Measurements from ENCODE around the gene MARCHF10. TPM values are rescaled to one million over a fixed set of nuclear protein-coding genes. Genes with fewer than 3 reads are reported as not detected.

MARCHF10 gene
- total RNA-seq, 5 donors from 2014 or later (not counting 1 experiment from before 2014, with no cell fraction given), result 0.10 to 0.23 (median 0.13) TPM; not detected in 2

- no peaks in the 10 kb centered on the region for H3K36me3 ChIP-seq (ENCODE audit: control insufficient read depth in 2 of 2, extremely low read depth in 1 of 2, insufficient read depth in 1 of 2, low read length in 1 of 2)
- H3K9me3 ChIP-seq, result no peaks in the 10 kb centered on the region
- ATAC-seq (replicated peaks in 1 of 4) (peak in 1 of 4 experiments; percentile 9), DNase-seq (peak in 2 of 35 experiments; percentile 2 to 5)
- no peaks in the 10 kb centered on the region for H3K36me3 Mint-ChIP-seq
- H3K4me1 ChIP-seq (ENCODE audit: control insufficient read depth in 1 of 2, extremely low read depth in 1 of 2, insufficient read depth in 2 of 2, low read length in 2 of 2), result peaks cover 0 to 5% of the 10 kb centered on the region in 2 experiments
- H3K27me3 Mint-ChIP-seq, result peaks cover 7 to 14% of the 10 kb centered on the region in 2 donors
- peaks cover 0 to 13% of the 10 kb centered on the region in 2 experiments for H3K27me3 ChIP-seq (replicated peaks in 1 of 2; ENCODE audit: control insufficient read depth in 2 of 2, extremely low read depth in 1 of 2, insufficient read depth in 2 of 2, low read length in 1 of 2)
- H3K4me1 Mint-ChIP-seq, result peaks cover 14 to 16% (median 15%) of the 10 kb centered on the region in 3 donors
- no peak overlapping the region for H3K27ac Mint-ChIP-seq
- H3K4me3 ChIP-seq (ENCODE audit: control insufficient read depth in 1 of 2, extremely low read depth in 1 of 2, low read length in 1 of 2), result no peak overlapping the region
- ChIA-PET POLR2A (no interaction called here), CTCF (no interaction called here)
- no peaks in the 10 kb centered on the region for H3K9me3 Mint-ChIP-seq
- peak overlapping the region; percentile 55 to 68 (median 61) for H3K4me3 Mint-ChIP-seq
- H3K27ac ChIP-seq (ENCODE audit: low read length), result no peak overlapping the region
- 14% methylated on average over 3 of the region's 3 CpGs for WGBS (ENCODE audit: insufficient coverage)
These were observed 14.0 kb downstream of the MARCHF10 start for GRCh38 chr17:62793919-62794665.

GRCh38 chr17:62792447-62792800 lies 15.7 kb downstream of the MARCHF10 start:
- WGBS (ENCODE audit: insufficient coverage), result 91% methylated on average over 1 of the region's 1 CpG
- Mint-ChIP-seq H3K4me3 (no peak overlapping the region), H3K4me1 (peaks cover 14 to 16% (median 15%) of the 10 kb centered on the region in 3 donors), H3K27me3 (peaks cover 4 to 8% of the 10 kb centered on the region in 2 donors), H3K9me3 (no peaks in the 10 kb centered on the region), H3K27ac (no peak overlapping the region), H3K36me3 (no peaks in the 10 kb centered on the region)
- Histone ChIP-seq H3K27ac (ENCODE audit: low read length) (no peak overlapping the region), H3K36me3 (ENCODE audit: control insufficient read depth in 2 of 2, extremely low read depth in 1 of 2, insufficient read depth in 1 of 2, low read length in 1 of 2) (no peaks in the 10 kb centered on the region), H3K4me1 (ENCODE audit: control insufficient read depth in 1 of 2, extremely low read depth in 1 of 2, insufficient read depth in 2 of 2, low read length in 2 of 2) (peaks cover 0 to 5% of the 10 kb centered on the region in 2 experiments), H3K9me3 (no peaks in the 10 kb centered on the region), H3K4me3 (ENCODE audit: control insufficient read depth in 1 of 2, extremely low read depth in 1 of 2, low read length in 1 of 2) (no peak overlapping the region), H3K27me3 (replicated peaks in 1 of 2; ENCODE audit: control insufficient read depth in 2 of 2, extremely low read depth in 1 of 2, insufficient read depth in 2 of 2, low read length in 1 of 2) (peaks cover 0 to 7% of the 10 kb centered on the region in 2 experiments)
- CTCF ChIA-PET, result no interaction called here
- ATAC-seq (replicated peaks in 1 of 4) (no peak), DNase-seq (no peak)
- POLR2A ChIA-PET, result no interaction called here

GRCh38 chr17:62791767-62792446 lies 16.2 kb downstream of the MARCHF10 start:
- no peaks in the 10 kb centered on the region for H3K9me3 Mint-ChIP-seq
- Histone ChIP-seq H3K27me3 (replicated peaks in 1 of 2; ENCODE audit: control insufficient read depth in 2 of 2, extremely low read depth in 1 of 2, insufficient read depth in 2 of 2, low read length in 1 of 2) (peaks cover 0 to 7% of the 10 kb centered on the region in 2 experiments), H3K9me3 (no peaks in the 10 kb centered on the region), H3K36me3 (ENCODE audit: control insufficient read depth in 2 of 2, extremely low read depth in 1 of 2, insufficient read depth in 1 of 2, low read length in 1 of 2) (no peaks in the 10 kb centered on the region), H3K4me1 (ENCODE audit: control insufficient read depth in 1 of 2, extremely low read depth in 1 of 2, insufficient read depth in 2 of 2, low read length in 2 of 2) (peaks cover 0 to 5% of the 10 kb centered on the region in 2 experiments), H3K27ac (ENCODE audit: low read length) (no peak overlapping the region), H3K4me3 (ENCODE audit: control insufficient read depth in 1 of 2, extremely low read depth in 1 of 2, low read length in 1 of 2) (no peak overlapping the region)
- ChIA-PET CTCF (no interaction called here), POLR2A (no interaction called here)
- H3K27me3 Mint-ChIP-seq, result peaks cover 4 to 8% of the 10 kb centered on the region in 2 donors
- H3K36me3 Mint-ChIP-seq, result no peaks in the 10 kb centered on the region
- peaks cover 14 to 16% (median 15%) of the 10 kb centered on the region in 3 donors for H3K4me1 Mint-ChIP-seq
- WGBS (ENCODE audit: insufficient coverage), result 80% methylated on average over 2 of the region's 12 CpGs
- ATAC-seq (replicated peaks in 1 of 4), result no peak
- no peak for DNase-seq
- no peak overlapping the region for H3K27ac Mint-ChIP-seq
- H3K4me3 Mint-ChIP-seq, result no peak overlapping the region

- H3K9me3 ChIP-seq, result no peaks in the 10 kb centered on the region
- peaks cover 0 to 4% of the 10 kb centered on the region in 2 experiments for H3K27me3 ChIP-seq (replicated peaks in 1 of 2; ENCODE audit: control insufficient read depth in 2 of 2, extremely low read depth in 1 of 2, insufficient read depth in 2 of 2, low read length in 1 of 2)
- CTCF ChIA-PET, result no interaction called here
- H3K4me3 Mint-ChIP-seq, result no peak overlapping the region
- H3K36me3 Mint-ChIP-seq, result no peaks in the 10 kb centered on the region
- DNase-seq, result no peak
- peaks cover 4 to 8% of the 10 kb centered on the region in 2 donors for H3K27me3 Mint-ChIP-seq
- peaks cover 14 to 16% (median 15%) of the 10 kb centered on the region in 3 donors for H3K4me1 Mint-ChIP-seq
- peaks cover 0 to 5% of the 10 kb centered on the region in 2 experiments for H3K4me1 ChIP-seq (ENCODE audit: control insufficient read depth in 1 of 2, extremely low read depth in 1 of 2, insufficient read depth in 2 of 2, low read length in 2 of 2)
- no peaks in the 10 kb centered on the region for H3K36me3 ChIP-seq (ENCODE audit: control insufficient read depth in 2 of 2, extremely low read depth in 1 of 2, insufficient read depth in 1 of 2, low read length in 1 of 2)
- H3K9me3 Mint-ChIP-seq, result no peaks in the 10 kb centered on the region
- no peak overlapping the region for H3K27ac Mint-ChIP-seq
- POLR2A ChIA-PET, result no interaction called here
- no peak overlapping the region for H3K27ac ChIP-seq (ENCODE audit: low read length)
- ATAC-seq (replicated peaks in 1 of 4), result no peak
- no peak overlapping the region for H3K4me3 ChIP-seq (ENCODE audit: control insufficient read depth in 1 of 2, extremely low read depth in 1 of 2, low read length in 1 of 2)
- WGBS (ENCODE audit: insufficient coverage), result 29% methylated on average over 1 of the region's 6 CpGs
These were observed 16.8 kb downstream of the MARCHF10 start for GRCh38 chr17:62791235-62791734.

DNA sequence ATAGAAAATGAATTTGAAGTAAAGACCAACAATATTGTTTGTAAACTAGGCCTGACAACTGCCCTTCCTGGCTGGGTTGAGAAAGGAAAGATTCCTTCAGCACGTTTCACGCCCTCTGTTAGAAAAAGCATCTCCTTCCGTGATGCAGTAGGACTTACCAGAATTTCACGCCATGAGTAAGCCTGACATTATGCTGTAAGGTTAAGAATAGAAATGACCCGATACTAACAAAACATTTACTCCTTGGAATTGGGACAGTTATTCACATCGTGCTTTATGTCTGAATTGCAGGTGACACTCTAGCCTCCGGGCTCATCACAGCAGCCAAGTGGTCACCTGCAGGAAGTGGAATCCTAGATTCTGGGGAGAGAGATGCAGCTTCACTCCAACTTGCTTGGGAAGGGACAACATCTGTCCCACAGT lies 17.5 kb downstream of the MARCHF10 start:
- Histone ChIP-seq H3K4me3 (ENCODE audit: control insufficient read depth in 1 of 2, extremely low read depth in 1 of 2, low read length in 1 of 2) (no peak overlapping the region), H3K4me1 (ENCODE audit: control insufficient read depth in 1 of 2, extremely low read depth in 1 of 2, insufficient read depth in 2 of 2, low read length in 2 of 2) (peaks cover 0 to 5% of the 10 kb centered on the region in 2 experiments), H3K9me3 (no peaks in the 10 kb centered on the region), H3K36me3 (ENCODE audit: control insufficient read depth in 2 of 2, extremely low read depth in 1 of 2, insufficient read depth in 1 of 2, low read length in 1 of 2) (no peaks in the 10 kb centered on the region), H3K27ac (ENCODE audit: low read length) (no peak overlapping the region), H3K27me3 (replicated peaks in 1 of 2; ENCODE audit: control insufficient read depth in 2 of 2, extremely low read depth in 1 of 2, insufficient read depth in 2 of 2, low read length in 1 of 2) (peaks cover 0 to 4% of the 10 kb centered on the region in 2 experiments)
- no peaks in the 10 kb centered on the region for H3K9me3 Mint-ChIP-seq
- no peaks in the 10 kb centered on the region for H3K36me3 Mint-ChIP-seq
- H3K4me1 Mint-ChIP-seq, result peaks cover 13 to 16% (median 14%) of the 10 kb centered on the region in 3 donors
- ATAC-seq (replicated peaks in 1 of 4) (no peak), DNase-seq (no peak)
- POLR2A ChIA-PET, result no interaction called here
- H3K27ac Mint-ChIP-seq, result no peak overlapping the region
- 100% methylated on average over 1 of the region's 7 CpGs for WGBS (ENCODE audit: insufficient coverage)
- peaks cover 4 to 5% of the 10 kb centered on the region in 2 donors for H3K27me3 Mint-ChIP-seq
- CTCF ChIA-PET, result no interaction called here
- H3K4me3 Mint-ChIP-seq, result no peak overlapping the region

DNA sequence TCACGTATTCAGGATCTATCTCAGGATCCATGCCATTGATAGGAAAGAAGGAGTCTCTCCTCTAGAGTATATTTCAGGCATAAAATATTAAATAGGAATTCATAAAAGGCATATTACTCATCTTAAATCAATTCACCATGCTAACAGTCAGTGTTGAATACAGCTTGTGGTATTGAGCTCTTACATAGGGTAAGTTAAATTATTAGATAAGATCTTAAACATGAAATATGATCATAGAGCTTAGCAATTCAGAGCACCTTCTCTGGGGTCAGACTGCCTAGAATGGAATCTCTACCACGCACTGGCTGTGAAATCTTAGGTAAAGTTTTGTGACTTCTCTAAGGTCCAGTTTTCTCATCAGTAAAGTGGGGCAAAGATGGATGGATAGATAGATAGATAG lies 20.7 kb downstream of the MARCHF10 start:
- H3K4me1 Mint-ChIP-seq, result no peaks in the 10 kb centered on the region
- H3K36me3 ChIP-seq (ENCODE audit: control insufficient read depth in 2 of 2, extremely low read depth in 1 of 2, insufficient read depth in 1 of 2, low read length in 1 of 2), result no peaks in the 10 kb centered on the region
- no peak overlapping the region for H3K4me3 Mint-ChIP-seq
- H3K27ac Mint-ChIP-seq, result no peak overlapping the region
- H3K27me3 Mint-ChIP-seq, result peaks cover 16 to 18% of the 10 kb centered on the region in 2 donors
- WGBS (ENCODE audit: insufficient coverage), result no CpG with 5 or more reads among the region's 2 CpGs
- peaks cover 3% of the 10 kb centered on the region for H3K36me3 Mint-ChIP-seq
- H3K27ac ChIP-seq (ENCODE audit: low read length), result no peak overlapping the region
- no peak overlapping the region for H3K4me3 ChIP-seq (ENCODE audit: control insufficient read depth in 1 of 2, extremely low read depth in 1 of 2, low read length in 1 of 2)
- peaks cover 0 to 4% of the 10 kb centered on the region in 2 experiments for H3K27me3 ChIP-seq (replicated peaks in 1 of 2; ENCODE audit: control insufficient read depth in 2 of 2, extremely low read depth in 1 of 2, insufficient read depth in 2 of 2, low read length in 1 of 2)
- no peaks in the 10 kb centered on the region for H3K4me1 ChIP-seq (ENCODE audit: control insufficient read depth in 1 of 2, extremely low read depth in 1 of 2, insufficient read depth in 2 of 2, low read length in 2 of 2)
- H3K9me3 Mint-ChIP-seq, result peaks cover 0 to 8% (median 4%) of the 10 kb centered on the region in 3 donors
- H3K9me3 ChIP-seq, result no peaks in the 10 kb centered on the region
- ChIA-PET CTCF (interaction anchor here in 1 of 2 donors (0.6 kb wide), 1 partner anchor 34 kb away, joined by 3 read pairs; no protein-coding TSS in a partner anchor), POLR2A (no interaction called here)
- DNase-seq (no peak), ATAC-seq (replicated peaks in 1 of 4) (no peak)

All from T-cell (primary cell).